Ishikawa (cell line): ENCODE data around the gene ADRB2.

Experiments used
- CEBPB ChIP-seq: IDR thresholded peaks from 2 replicates; pipeline ENCODE4 v1.6.1; 2012
- CREB1 ChIP-seq: IDR thresholded peaks from 2 replicates; pipeline ENCODE4 v1.6.1; 2012; ENCODE audit warnings: low read depth
- EP300 ChIP-seq: IDR thresholded peaks from 2 replicates; pipeline ENCODE4 v1.6.1; 2012; ENCODE audit warnings: borderline replicate concordance
- NFIC ChIP-seq: IDR thresholded peaks from 2 replicates; pipeline ENCODE4 v1.6.1; 2012
- REST ChIP-seq: IDR thresholded peaks from 2 replicates; pipeline ENCODE4 v1.6.1; 2012; ENCODE audit warnings: low read depth, mild to moderate bottlenecking
- TAF1 ChIP-seq: IDR thresholded peaks from 2 replicates; pipeline ENCODE4 v1.6.1; 2012; ENCODE audit warnings: low read depth, mild to moderate bottlenecking
- YY1 ChIP-seq: IDR thresholded peaks from 2 replicates; pipeline ENCODE4 v1.6.1; 2012; ENCODE audit warnings: low read depth

GRCh38 chr5:148829248-148829594, 2.8 kb downstream of the ADRB2 start:
- no peak for TF ChIP-seq EP300
- TF ChIP-seq NFIC = no peak
- no peak for TF ChIP-seq TAF1
- TF ChIP-seq YY1 = no peak
- no peak for TF ChIP-seq CEBPB
- no peak for TF ChIP-seq CREB1
- TF ChIP-seq REST = no peak
